ENCODE measurements around the gene KPNA1.
"Not testable (repeated sequence)": the region's sequence is repeated elsewhere in the genome, so short reads cannot be mapped to it uniquely, and the experiment has no call there.

Gene KPNA1

DNA sequence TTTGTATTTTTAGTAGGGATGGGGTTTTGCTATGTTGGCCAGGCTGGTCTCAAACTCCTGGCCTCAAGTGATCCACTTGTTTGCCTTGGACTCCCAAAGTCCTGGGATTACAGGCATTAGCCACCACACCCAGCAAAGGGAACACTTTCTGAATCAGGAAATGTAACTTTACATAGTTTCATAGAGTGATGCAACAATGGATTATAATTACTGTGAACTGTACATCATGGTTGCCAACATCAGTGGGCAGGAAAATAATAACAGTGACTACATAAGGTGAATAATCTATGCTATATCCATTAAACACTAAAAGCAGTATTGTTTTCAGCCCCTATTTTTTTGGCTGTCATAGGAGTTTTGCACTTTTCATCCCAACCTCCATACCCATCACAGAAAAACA lies 5.0 kb upstream of the KPNA1 start:
- no peak for DNase-seq (ENCODE audit: low spot score)

DNA sequence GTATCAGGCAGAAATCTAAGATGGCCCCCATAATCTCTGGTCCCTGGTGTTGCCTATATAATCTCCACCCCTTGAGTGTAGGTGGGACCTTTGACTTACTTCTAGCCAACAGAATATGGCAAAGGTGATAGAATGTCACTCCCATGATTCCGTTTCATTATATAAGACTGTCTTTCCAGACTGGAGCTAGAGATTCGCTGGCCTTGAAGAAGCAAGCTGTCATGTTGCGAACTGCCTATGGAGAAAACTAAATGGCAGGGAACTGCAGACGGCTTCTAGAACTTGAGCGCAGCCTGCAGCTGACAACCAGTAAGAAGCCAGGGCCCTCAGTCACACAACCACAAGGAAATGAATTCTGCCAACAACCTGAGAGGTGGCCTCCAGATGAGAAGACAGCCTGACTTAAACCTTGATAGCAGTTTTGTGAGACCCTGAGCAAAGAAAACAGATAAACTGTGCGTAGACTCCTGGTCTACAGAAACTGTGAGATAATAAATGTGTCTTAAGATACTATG lies 2.2 kb upstream of the KPNA1 start:
- no peak for DNase-seq (ENCODE audit: low spot score)

DNA sequence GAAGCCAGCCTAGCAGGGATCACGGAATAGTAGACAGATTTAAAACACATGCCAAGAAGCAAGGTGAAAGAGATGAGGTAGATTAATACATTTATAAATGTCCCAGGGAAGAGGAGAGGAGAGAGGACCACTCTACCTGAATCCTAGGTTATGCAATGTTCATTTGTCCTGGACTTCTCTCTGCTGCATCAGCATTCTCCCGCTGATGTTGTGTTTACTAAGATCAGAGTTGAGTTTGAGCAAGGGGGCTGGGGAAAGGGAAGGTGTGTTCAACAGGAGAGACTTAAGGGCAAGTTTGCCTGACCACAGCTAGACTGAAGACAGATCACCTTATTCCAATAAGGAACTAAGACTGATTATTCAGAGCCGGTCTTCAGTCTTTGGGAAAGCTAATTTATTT lies 1.1 kb upstream of the KPNA1 start:
- no peak for DNase-seq (ENCODE audit: low spot score)

DNA sequence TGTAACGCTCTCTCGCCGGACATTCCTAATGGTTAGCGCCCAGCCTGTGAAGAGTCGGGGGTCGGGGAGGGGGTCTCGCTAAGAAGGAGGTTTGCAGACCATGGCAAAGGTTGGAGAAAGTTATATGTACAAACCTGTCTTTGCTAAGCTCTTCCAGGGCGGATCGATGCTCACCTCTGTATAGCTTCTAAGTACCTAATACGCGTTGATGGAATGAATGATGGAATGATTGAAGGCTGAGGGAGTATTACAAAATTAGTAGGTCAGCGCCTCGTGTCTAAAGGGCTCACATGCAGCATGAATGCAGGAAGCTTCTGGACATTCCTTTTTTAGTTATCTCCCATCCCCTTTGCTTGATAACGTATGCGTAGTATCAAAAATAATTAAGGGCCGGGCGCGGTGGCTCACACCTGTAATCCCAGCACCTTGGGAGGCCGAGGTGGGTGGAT lies 305 bp upstream of the KPNA1 start:
- no peak for DNase-seq (ENCODE audit: low spot score)

DNA sequence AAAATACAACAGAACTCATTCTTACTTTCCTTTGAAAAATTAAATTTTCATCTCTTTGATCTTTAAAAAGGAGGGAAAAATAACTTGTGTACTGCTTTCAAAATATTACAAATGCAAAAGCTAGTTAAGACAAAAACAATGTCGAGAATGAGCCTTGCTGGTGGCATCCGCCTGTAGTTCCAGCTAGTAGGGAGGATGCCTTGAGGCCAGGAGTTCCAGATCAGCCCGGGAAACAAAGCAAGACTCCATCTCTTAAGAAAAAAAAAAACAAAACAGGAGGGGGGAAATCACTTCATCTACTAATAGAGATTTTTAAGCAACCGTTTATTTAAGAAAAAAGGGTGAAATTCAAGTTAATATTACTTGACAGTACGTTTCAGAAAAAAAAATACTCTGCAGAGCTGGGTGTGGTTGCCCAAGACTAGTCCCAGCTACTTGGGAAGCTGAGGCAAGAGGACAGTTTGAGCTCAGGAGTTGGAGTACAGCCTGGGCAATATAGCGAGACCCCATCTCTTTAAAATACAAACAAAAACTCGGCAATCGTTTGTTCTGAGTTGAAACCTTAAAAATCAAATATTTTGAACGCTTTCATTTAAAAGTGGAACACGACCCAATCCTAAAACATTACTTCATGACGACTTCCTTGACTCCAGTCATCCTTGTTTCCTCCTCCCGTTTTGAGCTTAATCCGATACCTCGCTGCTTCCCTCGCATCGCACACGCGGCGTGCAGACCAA lies 1.2 kb downstream of the KPNA1 start:
- DNase-seq (ENCODE audit: low spot score): no peak

DNA sequence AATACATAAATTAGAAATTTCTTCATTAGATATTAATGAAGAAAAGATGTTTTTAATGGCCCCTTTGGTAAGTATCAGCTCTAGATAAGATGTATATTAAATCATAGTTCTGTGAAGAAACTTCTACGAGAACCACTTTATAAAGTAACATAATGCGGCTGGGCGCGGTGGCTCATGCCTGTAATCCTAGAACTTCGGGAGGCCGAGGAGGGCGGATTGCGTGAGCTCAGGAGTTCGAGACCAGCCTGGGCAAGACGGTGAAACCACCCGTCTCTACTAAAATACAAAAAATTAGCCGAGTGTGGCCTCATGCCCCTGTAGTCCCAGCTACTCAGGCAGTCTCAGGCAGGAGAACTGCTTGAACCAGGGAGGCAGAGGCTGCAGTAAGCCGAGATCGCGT lies 2.5 kb downstream of the KPNA1 start:
- DNase-seq (ENCODE audit: low spot score): no peak

DNA sequence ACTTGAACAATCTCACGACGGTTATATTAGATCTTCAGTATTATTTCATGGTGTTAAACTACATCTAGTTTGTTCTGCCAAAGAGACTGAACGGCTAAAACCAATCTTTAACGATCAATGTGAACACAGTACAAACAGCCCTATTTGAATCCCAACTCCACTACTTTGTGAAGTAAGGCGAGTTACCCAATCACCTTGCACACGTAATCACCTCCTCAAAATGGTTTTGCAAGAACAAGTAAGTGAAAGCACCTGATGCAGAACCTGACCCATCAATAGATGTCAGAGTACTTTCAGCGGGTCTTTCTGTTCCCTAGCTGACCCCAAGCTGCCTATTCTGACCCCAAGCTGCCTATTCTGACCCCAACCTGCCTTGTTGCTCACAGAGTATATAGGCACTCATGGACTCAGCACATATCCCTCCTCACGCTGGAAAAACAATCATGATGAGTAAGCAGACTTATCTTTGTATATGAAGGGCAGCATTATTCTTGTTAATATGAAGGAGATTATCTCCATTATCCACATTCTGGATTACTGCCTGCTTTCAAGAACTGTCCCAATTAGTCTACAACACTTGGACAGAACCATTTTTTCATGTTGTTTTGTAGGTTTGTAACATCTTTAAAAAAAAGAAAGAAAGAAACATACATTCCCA lies 3.7 kb downstream of the KPNA1 start:
- DNase-seq (ENCODE audit: low spot score): no peak

DNA sequence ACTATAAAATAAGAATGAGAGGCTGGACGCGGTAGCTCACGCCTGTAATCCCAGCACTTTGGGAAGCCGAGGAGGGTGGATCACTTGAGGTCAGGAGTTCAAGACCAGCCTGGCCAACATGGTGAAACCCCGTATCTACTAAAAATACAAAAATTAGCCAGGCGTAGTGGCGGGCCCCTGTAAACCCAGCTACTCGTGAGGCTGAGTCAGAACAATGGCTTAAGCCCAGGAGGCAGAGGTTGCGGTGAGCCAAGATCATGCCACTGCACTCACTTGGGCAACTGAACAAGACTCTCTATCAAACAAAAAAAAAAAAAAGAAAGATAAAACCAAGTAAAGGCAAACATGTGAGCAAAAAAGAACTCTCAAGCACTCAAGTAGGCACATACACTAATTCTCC lies 5.8 kb downstream of the KPNA1 start:
- DNase-seq (ENCODE audit: low spot score): not testable (repeated sequence)

DNA sequence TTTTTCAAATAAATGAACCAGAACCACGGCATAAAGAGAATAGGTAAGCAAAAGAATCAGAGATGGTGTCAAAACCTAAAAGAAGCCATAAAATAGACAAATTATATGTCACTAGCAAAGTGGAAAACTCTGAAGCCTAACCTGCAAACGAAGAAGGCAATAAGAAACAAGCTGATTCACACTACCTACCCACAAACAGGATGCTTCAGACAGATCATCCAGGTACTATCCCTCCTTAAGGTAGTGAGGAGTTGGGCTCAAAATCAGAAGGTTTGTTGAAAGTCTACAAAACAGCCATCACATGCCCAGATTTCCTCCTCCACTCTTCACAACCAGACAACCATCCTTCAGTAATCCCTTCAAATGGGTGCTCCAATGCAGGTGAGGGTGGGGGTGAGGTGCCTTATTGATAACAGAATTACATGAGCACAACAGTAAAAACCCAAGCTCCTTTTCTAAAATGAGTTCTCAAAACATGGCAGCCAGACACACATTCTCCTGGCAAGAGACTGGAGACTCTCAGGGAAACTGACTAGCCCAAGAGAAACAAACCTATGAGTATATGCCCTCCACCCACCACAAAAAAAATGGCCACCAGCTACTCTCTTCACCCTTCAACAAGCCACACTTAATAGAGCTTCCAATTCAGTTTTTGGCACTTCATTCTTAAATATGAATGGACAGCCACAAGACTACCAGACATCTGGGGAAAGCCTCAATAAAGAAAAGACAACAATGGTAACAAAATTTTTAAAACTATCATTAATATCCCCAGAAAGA lies 6.4 kb downstream of the KPNA1 start:
- DNase-seq (ENCODE audit: low spot score): no peak

DNA sequence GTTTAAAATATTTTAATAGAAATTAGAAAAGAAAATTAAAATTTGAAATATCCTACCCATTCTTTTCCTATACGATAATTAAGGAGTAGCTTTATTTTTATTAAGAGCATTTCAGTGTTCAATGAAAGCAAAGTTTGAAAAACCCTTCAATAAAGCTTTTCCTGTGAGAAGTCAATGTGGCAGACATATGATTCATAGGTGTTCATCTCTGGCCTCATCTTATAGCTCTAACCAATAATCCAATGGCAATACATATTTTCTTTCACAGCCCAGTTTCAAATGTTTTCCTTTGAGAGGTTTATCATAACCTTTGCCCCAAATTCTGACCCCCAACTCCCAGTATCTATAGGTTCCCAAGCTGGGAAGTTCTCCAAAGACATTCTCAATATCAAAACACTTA lies 8.3 kb downstream of the KPNA1 start:
- no peak for DNase-seq (ENCODE audit: low spot score)

DNA sequence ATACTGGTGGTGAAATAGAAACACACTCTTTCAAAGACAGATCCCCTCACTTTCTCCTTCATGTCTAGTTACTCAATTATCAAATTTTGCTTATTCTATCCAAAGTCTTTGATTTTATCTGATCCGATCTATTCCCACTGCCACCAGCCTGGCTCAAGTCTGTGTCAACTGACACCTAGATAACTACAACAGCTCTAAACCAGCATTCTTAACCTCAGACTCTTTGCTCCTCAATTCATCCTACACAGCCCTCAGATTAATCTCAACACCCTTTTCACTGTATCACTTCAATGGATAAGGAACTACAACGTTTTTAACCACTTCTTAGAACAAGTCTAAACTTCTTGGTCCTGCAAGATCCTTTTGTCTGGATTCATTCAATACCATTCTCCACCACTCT lies 9.1 kb downstream of the KPNA1 start:
- no peak for DNase-seq (ENCODE audit: low spot score)

DNA sequence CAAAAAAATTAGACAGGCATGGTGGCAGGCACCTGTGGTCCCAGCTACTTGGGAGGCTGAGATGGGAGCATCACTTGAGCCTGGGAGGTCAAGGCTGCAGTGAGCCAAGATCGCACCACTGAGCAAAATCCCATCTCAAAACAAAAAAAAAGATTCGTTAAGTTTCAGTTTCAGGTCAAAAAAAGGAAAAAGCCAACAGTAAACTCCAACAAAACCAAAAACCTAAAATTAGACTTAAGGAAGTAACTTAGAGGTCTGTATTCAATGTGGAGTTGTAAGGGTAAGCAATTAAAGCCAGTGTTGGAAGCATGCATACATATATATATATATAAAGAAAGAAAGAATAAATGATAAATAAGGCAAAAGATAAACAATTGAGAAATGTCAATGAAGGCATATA lies 11.8 kb downstream of the KPNA1 start:
- no peak for DNase-seq (ENCODE audit: low spot score)

DNA sequence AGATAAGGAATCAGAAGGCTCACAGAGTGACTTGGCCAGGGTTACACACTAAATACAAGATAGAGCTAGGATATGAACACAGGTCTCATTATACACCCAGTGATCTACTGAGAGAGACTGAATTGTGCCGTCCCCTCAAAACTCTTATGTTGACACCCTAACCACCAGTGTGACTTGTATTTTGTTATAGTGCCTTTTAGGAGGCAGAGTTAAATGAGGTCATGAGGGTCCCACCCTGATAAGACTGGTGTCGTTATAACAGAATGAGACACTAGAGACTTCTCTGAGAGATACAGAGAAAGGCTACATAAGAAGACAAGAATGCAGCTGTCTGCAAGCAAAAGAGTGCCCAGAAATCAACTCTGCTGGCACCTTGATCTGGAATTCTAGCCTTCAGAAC lies 12.6 kb downstream of the KPNA1 start:
- no peak for DNase-seq (ENCODE audit: low spot score)

DNA sequence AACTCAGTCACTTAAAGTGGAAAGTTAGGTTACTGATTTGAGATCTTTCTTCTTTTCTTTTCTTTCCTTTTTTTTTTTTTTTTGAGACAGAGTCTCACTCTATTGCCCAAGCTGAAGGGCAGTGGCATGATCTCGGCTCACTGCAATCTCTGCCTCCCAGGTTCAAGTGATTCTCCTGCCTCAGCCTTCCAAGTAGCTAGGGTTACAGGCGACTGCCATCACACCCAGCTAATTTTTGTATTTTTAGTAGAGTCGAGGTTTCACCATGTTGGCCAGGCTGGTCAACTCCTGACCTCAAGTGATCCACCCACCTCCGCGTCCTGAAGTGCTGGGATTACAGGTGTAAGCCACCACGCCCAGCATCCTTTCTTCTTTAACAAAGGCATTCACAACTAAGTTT lies 13.8 kb downstream of the KPNA1 start:
- DNase-seq (ENCODE audit: low spot score): not testable (repeated sequence)

DNA sequence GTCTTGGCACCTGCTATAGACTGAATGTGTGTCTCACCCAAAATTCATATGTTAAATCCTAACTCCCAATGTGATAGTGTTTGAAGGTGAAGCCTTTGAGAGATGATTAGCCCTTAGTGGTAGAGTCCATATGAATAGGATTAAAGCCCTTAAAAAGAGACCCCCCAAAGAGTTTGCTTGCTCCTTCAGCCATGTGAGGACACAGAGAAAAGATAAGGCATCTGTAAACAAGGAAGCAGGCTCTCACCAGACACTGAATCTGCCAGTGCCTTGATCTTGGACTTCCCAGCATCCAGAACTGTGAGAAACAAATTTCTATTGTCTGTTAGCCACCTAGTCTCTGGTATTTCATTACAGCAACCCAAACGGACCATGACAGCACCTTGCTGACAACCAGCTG lies 16.6 kb downstream of the KPNA1 start:
- DNase-seq (ENCODE audit: low spot score): no peak

DNA sequence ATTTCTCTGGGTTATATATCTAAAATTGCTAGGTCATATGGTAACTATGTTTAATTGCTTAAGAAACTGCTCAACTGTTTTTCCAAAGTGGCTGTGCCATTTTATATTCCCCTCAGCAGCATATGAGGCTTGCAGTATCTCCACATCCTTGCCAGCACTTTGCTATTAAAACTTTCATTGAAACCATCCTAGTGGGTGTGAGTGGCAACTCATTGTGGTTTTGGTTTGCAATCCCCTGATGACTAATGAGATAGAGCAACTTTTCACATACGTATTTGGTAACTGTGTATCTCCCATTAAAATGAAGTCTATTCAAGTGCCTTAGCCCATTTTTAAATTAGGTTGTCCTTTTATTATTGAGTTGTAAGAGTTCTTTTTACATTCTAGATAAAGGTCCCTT lies 17.3 kb downstream of the KPNA1 start:
- no peak for DNase-seq (ENCODE audit: low spot score)

DNA sequence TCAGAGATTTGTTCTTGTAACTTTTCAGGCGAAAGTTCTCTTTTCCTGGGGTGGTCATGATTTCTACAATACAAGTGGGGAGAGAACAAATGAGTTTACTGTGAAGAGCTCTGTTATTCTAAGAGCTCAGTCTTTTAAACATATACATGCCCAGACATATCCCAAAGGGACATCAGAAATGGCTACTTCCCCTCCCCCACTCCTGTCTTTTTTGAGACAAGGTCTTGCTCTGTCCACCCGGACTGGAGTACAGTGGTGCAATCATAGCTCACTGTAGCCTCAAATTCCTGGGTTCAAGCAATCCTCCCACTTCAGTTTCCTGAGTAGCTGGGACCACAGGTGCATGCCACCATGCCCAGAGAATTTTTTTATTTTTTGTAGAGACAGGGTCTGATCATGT lies 18.2 kb downstream of the KPNA1 start:
- no peak for DNase-seq (ENCODE audit: low spot score)

DNA sequence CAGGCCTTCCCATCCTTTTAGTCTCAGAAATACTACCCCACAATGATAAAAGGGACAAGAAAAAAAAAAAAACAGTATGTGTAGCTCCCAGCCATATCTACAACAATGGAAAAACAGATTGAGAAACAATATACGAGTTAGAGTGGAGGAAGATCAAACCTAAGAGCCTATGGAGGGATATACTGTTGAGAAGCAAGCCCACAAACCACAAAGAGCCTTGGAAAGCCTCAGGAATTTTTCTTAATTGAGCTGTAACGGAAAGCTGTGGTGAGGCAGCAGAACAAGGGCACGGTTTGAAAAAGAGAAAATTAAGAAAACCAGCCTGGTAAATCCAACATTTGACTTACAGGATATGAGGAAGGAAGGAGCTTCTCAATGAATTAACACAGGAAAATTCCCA lies 21.4 kb downstream of the KPNA1 start:
- no peak for DNase-seq (ENCODE audit: low spot score)

DNA sequence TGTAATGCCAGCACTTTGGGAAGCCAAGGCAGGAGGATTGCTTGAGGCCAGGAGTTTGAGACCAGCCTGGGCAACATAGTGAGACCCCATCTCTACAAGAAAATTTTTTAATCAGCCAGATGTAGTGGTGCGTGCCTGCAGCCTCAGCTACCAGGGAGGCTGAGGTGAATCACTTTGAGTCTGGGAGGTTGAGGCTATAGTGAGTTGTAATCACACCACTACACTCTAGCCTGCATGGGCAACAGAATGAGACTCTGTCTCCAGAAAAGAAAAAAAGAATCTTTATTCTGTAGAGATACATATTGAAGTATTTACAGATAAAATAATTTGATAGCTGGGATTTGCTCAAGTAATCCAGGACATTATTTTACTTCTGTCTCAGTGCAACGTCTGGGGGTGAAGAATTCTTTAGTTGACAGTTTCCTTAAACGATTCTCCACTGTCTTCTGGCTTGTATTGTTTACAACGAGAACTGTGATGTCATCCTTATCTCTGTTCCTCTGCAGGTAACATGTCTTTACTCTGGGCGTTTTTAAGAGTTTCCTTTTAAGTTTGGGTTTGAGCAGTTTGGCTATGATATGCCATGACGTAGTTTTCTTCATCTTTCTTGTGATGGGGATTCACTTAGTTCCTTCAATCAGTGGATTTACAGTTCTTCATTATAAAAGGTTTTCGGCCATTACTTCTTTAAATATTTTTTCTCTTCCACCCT lies 26.3 kb downstream of the KPNA1 start:
- no peak for DNase-seq (ENCODE audit: low spot score)

DNA sequence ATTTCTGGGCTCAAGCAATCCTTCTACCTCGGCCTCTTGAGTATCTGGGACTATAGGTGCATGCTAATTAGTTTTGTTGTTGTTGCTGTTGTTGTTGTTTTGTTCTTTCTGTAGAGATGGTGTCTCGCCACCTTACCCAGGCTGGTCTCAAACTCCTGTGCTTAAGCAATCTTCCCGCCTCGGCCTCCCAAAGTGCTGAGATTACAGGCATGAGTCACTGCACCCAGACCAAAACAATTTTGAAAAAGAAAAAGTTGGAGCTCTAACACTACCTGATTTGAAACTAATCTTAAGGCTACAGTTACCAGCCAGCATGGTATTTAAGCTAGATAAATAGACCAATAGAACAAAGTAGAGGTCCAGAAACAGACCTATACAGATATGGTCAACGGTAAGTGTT lies 29.8 kb downstream of the KPNA1 start:
- no peak for DNase-seq (ENCODE audit: low spot score)

DNA sequence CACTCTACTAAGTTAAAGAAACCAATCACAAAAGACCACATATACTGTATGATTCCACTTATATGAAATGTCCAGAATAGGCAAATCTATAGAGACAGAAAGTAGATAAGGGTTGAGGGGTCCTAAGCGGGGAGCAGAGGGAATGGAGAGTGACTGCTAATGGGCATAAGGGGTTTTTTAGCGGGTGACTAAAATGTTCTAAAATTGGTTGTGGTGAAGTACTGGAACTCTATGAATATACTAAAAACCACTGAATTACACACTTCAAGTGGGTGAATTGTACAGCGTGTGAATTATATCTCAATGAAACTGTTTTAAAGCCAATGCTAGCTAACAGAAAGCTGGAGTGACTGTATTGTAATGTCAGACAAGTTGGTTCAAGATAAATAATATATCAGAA lies 33.3 kb downstream of the KPNA1 start:
- DNase-seq (ENCODE audit: low spot score): no peak

DNA sequence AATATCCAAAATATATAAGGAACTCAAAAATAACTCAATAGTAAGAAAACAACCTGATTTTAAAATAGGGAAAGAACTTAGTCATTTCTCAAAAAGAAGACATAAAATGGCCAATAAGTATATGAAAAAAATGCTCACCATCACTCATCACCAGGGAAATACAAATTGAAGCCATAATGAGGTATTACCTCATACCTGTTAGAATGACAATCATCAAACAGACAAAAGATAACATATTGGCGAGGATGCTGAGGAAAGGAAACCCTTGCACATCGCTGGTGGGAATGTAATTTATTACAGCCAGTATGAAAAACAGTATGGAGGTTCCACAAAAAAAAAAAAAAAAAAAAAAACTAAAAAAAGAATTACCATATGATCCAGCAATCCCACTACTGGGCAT lies 38.2 kb downstream of the KPNA1 start:
- no peak for DNase-seq (ENCODE audit: low spot score)

Data from globus pallidus (tissue), 1 donor.